GM19035 (cell line): ENCODE data around the gene CEP89.
"Not testable (repeated sequence)": the region's sequence is repeated elsewhere in the genome, so short reads cannot be mapped to it uniquely, and the experiment has no call there.

ENCODE experiments used
- ATAC-seq: cut with Tn5 transposase; IDR thresholded peaks from one replicate; pipeline ENCODE4 v1.9.1; 2021; ENCODE audit not compliant: unreplicated experiment

CEP89 gene

DNA sequence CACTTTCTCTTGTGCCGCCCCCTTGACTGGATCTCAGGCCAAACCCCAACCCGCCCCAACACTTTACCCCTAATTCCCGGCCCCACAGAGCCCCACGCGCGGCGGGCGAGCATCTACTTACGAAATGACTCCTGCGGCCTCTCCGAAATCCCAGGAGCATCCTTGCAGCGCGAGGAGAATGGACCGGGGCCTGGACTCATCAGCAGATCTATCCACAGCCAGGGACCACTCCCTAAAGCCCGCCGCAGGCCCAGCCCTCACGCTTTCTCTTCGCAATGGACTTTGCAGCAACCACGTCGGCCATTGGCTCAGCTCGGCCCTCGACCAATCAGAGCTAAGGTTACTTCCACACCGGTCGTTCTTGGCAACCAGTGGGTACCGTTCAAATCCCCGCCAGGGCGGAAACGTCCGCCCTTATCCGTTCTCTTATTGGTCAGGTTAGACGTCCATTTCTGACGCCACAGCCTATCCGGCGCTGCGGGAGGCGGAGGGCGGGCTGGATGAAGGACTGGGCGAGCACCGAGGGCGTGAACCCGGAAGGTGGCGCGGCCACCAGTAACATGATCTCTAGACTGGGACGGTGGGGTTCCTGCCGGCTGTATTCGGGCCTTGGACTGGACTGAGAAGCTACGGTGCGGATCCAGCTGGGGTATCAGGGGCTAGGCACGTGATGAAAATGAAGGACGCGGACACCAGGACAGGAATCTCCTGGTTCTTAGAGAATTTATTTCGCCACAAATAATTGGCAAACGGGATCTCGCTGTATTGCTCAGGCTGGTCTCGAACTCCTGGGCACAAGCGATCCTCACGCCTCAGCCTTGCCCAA, at the start of gene CEP89, which contains the start of gene FAAP24:
TSS of gene CEP89 (minus strand) at position 244 of the 826 bp plus-strand sequence. CDS start at position 160, 84 bp downstream.
TSS of gene FAAP24 (plus strand) at position 528 of the 826 bp plus-strand sequence. CDS start 955 bp downstream, outside the sequence.
- ATAC-seq, result peak; percentile 99

DNA sequence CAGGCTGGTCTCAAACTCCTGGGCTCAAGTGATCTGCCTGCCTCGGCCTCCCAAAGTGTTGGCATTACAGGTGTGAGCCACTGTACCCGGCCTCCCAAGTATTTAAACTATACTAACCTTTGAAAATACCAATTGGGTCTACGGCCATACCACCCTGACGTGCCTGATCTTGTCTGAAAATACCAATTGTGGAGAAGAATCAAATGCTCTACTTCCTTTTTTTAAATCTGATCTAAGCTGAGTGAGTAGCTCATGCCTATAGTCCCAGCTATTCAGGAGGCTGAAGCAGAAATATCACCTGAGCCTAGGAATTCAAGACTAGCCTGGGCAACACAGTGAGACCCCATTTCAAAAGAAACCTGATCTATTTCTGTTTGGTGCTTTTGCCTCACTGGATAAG, 39.1 kb upstream of the CEP89 start:
- ATAC-seq, result not testable (repeated sequence)

DNA sequence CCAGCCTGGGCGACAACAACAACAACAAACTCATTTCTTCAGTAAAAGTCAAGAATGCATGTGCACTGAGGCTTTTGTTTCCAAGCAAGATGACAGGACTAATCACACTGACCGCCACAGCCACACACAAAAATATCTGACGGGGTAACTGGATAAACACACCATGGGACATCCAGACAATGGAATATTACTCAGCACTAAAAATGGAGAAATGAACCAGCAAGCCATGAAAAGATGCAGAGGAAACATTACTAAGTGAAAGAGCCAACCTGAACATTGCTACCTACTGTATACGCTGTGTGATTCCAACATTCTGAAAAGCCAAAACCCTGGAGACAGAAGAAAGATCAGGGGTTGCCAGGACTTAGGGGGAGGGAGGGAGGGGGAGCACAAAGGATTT, 37.0 kb upstream of the CEP89 start:
- no peak for ATAC-seq

DNA sequence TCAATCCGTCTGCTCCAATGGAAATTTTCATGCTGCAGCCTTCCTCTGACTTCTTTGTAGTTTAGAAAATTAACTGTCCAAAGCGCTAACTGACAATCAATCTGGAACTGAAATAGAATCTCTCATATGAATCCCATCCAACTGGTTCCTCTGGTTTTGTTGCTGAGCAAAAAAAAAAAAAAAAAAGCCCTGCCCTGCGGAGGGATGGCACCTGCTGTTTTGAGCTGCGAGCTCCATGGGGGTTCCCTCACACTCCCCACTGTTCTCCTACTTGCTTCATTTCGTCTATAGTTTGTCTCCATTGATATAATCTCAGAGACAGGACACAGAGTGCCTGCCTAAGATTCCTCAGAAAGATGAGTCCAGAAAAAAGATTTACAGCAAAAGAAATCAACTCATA, 33.7 kb upstream of the CEP89 start:
- no peak for ATAC-seq

DNA sequence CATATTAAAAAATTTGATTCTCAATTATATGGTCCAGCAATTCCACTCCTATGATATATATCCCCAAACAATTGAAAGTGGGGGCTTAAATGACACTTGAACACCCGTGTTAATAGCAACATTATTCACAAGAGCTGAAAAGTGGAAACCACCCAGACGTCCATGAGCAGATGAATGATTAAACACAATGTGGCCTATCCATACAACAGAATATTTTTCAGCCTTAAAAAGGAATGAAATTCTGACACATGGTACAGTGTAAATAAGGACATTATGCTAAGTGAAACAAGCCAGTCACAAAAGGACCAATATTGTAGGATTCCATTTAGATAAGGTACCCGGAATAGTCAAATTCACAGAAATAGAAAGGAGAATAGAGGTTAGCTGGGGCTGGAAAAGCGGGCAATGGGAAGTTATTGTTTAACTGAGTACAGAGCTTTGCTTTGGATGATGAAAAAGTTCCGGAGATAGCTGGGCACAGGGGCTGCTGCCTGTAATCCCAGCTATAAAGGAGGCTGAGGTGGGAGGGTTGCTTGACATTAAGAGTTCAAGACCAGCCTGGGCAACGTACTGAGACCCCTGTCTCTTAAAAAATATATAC, 31.8 kb upstream of the CEP89 start:
- ATAC-seq, result not testable (repeated sequence)

DNA sequence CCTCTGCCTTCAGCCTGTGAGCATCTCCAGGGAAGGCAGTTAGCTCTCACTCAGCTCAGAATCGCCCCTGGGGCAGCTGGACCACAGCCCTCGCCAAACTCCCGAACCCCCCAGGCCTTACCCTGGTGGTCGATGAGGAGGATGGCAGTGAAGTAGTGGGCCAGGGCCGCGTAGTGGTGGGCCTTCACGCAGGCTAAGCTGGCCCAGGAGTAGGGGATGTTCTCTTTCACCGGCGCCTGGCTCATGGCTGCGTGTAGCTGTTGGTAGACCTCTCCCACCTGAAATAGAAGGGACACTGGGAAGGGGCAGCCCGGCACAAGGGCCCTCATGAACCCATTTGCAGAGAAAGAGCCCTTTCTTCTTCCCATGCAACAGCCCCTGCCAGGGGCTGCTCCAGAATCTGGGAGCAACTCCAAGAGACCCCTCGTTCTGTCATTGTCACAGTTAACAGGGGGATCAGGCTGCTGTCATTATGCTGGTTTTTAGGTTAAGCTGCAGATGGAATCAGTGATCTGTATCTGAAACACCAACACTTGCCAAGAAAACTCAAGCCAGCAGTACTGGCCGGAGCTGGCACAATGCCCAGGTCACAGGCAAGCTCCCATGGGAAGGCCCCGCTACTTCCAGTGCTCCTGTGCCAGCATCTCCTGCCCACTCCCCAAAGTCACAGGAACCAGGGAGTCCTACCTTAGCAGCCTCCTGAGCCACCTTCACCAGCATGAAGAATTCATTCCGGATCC, 30.5 kb upstream of the CEP89 start:
- not testable (repeated sequence) for ATAC-seq

DNA sequence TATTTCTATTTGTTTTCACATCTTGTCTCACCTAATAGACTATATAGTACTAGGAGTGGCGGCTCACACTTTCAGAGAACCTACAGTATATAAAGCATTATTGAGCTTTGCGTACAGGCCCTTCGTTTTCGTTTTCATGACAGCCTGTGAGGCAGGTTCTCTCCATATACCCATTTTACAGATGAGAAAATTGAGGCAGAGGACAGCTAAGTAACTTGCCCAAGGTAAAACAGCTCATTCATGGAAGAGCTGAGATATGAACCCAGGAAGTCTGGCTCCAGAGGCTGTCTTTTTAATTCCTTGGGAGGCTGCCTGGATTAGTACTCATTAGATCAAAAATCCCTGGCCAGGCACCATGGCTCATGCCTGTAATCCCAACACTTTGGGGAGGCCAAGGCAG, 29.2 kb upstream of the CEP89 start:
- ATAC-seq, result no peak

DNA sequence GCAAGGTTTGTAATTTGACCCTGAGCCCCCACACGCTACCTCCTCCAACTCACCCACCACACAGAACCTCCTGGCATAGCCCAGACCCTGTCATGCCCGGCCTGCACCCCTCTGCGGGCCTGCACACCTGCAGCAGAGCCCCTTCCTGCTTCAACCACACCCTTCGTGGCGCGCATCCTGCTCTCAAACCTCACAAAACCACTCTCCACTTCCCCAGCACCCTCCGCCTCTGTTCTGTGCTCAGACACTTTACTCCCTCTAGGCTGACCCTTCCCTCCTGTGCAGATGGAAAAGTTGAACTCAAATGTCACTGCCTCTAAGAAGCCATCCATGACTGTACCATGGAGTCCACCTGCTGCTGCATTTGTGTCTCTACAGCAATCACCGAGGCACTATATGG, 28.8 kb upstream of the CEP89 start:
- ATAC-seq, result no peak

DNA sequence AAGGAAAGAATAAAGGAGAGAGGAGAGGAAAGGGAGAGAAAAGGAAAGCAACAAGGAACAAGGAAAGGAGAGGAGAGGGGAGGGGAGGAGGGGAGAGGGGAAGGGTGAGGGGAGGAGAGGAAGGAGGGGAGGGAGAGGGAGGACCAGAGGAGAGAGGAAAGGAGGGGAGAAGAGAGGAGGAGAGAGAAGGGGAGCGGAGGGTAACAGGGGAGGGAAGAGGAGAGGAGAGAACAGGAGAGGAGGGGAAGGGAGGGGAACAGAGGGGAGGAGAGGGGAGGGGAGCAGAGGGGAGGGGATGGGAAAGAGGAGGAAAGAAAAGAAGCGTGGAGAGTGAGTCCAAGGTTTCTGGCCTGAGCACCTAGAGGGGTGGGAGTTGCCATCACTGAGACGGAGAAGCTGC, 27.0 kb upstream of the CEP89 start:
- ATAC-seq, result no peak

DNA sequence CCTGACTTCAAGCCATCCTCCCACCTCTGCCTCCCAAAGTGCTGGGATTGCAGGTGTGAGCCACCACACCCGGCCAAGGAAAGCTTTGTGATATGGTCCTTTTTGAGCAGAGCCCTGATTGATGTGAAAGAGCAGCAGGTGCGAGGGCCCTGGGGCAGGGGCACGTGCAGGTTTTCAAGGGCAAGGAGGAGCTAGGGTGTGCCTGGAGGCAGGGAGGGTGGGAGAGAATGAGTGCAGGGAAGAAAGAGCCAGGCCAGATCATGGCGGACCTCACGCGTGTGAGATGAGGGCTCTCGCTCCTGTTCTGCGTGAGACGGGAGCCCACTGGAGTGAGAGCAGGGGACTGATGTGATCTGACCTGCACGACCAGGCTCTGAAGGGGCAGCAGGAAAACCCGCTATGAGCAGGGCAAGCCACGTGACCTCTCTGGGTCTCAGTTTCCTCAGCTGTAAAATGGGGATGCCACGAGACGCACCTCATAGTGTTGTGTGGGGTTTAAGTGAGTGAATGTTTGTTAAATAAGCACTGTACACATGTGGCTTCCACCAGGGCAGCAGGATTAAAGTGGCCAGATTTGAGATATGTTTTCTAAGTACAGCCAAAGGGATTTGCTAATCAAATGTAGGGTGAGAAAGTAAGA, 26.1 kb upstream of the CEP89 start:
- no peak for ATAC-seq

DNA sequence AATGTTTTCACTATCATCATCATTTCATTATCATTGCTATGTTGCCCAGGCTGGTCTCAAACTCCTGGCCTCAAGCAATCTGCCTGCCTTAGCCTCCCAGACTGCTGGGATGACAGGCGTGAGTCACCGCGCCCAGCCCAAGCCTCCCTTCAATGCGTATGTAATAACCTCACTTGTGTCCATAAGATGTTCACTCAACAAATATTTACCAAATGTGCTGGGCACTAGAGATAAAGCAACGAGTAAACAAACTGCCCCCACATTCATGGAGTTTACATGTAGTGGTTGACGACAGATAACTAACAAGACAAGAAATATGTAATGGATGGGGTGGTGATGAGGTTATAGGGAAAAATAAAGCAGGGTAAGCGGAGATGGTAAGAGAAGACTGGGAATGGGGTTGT, 25.3 kb upstream of the CEP89 start:
- not testable (repeated sequence) for ATAC-seq

DNA sequence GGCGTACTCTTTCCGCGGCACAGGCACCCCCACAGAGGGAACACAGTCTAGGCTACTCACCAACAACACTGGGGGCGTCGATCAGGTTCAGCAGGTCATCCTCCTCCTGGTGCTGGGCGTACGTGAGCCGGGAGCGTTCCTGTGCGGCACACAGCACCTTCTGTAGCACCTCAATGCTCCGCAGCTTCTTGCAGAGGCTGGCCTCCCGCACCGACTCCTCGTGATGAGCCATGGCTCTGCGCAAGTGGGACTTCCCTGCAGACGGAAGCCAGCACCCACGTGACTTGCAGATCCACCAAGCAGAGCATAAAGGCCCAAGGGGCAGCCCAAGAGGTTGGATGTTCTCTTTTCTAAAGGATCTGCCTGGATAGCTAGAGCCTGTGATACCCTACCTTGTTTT, 24.2 kb upstream of the CEP89 start:
- ATAC-seq, result not testable (repeated sequence)

DNA sequence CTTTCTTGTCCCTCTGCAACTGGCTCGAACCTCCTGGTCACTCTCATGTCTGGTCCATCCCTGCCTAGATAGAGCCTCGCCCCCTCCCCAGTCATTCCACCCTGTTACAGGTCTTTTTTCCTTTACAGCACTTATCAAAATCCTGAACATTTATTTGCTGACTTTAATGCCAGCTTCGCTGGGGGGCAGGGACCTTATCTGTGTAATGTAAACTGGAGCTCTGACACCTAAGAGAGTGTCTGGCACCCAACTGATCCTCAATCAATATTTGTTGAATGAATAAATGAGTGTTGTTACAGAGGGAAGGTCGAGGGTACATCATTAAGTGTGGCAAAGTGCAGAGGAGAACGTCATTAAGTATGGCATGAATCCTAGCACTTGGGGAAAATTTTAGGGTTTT, 17.0 kb upstream of the CEP89 start:
- no peak for ATAC-seq

DNA sequence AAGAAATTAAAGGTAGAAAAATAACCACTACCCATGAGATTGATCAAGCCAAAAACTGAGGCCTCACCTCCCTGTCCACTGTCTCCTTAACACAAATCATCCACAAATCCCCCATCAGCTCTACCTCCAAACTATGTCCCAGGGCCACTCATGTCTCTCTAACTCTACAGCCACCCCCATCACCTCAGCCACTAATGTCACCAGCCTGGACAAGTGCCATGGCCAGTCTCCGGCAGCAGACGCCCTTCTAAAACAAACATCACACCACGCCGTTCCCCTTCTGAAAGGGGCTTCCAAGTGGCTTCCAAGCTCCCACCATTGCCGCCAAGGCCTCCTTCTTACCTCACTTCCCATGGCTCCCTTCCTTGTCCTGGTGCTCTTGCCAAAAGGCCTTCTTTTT, 16.5 kb upstream of the CEP89 start:
- ATAC-seq, result not testable (repeated sequence)

DNA sequence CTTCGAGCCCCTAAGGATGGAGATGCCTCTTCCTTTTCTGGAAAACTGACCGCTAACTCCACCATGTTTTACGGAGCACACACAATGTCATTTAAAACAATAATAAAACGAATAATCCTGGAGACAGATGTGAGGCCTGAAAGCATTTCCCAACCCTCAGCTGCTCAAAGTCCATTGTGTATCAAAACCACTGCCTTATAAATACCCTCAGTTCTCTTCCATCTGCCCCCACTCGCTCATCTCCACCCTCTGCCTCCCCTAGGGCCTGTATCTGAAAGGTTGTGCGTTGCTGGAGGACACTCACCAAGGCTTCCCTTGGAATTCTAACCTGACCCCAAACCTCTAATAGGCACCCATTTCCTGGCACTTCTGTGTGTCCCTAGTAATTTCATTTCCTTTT, 10.7 kb upstream of the CEP89 start:
- not testable (repeated sequence) for ATAC-seq

DNA sequence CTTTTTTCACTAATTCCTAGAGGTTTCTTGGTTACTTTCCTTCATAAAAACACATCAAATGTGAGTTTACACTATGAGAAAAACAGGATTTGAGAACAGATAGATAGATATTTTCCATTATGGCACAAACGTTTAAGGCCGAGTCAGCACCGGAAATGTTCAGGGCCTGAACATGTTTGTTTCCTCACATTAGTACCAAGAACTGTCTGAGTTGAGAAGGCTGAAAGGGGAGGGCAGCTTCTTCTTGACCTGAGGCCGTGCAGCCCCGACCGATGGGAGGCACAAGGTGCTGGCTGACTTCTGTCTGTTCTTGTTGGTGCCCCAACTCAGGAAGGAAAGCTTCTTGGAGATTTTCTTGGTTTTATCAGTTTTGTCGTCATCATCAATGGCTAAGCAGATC, 8.0 kb upstream of the CEP89 start:
- not testable (repeated sequence) for ATAC-seq

DNA sequence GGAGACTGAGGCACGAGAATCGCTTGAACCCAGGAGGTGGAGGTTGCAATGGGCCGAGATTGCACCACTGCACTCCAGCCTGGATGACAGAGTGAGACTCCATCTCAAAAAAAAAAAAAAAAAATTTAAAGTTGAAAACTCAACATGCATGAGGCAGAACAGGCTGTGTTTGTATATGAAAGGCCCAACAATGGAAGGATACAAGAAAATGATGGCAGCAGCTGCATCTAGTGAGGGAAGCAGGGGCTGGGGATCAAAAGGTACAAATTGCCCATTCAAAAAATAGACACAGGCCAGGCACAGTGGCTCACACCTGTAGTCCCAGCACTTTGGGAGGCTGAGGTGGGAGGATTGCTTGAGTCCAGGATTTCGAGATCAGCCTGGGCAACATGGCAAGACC, 6.1 kb upstream of the CEP89 start:
- not testable (repeated sequence) for ATAC-seq

DNA sequence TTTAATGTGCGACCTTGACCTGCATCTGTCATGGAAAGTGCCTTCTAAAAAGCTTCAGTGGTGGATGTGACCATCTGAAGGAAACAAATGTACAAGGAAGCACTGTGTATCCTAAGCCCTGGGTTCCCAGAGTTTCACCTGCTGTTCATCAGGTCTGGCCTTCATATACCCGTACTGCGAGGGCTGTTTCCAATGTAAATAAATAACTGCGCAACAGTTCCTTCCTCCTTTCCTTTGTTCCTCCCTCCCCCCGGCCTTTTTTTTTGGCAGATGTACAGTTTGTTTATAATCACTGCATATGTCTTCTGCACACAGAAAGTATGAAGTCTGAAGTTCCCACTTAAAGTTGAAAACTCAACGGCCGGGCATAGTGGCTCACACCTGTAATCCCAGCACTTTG, 5.5 kb upstream of the CEP89 start:
- ATAC-seq, result no peak

DNA sequence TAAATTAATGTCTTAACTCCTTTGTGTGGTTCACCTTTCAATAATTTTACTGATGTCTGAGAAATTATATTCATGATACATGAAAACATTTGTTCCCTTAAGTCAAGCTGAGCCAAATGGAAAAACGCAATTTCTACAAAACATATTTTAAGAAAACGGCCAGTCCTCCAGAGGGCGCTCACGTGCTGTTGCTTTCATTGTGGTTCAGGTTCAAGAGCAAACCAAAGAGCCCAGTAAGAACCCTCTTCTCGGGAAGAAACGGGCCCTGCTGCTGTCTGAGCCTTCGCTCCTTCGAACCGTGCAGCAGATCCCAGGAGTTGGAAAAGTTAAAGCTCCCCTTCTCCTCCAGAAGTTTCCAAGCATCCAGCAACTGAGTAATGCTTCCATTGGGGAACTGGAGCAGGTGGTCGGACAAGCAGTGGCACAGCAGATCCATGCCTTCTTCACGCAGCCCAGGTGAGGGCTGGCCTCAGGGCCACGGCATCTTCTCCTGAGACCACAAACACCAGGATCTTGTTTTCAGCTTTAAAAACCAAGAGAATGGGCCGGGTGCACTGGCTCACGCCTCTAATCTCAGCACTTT, 4.6 kb upstream of the CEP89 start:
- no peak for ATAC-seq

DNA sequence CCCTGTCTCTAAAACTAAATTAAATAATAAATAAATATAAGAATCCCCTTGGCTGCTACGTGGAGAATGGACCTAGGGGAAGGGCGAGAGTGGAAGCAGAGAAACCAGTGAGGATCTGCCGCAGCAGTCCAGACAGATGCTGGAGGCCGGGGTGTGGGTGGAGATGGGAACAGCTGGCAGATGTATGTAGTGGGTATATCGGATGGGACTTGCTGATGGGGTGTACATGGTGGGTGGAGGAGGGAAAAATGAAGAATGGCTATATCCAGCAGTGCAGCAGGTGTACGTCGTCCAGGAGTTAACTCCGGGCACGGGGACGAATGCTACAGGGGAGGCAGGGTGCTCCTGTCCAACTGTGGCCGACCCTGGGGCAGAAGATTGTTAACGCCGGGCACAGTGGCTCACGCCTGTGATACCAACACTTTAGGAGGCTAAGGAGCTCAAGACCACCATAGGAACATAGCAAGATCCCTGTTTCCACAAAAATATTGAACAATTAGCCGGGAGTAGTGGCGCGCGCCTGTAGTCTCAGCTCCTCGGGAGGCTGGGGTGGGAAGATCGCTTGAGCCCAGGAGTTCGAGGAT, 654 bp downstream of the CEP89 start:
- no peak for ATAC-seq
